IPS DF 4.7 (cell line): Measurements from ENCODE around the gene SLC5A8.

Source experiments
- DNase-seq: peaks from one replicate; pipeline ENCODE4 v3.0.0-alpha.2; 2013; ENCODE audit warnings: low spot score; ENCODE audit errors: extremely low read depth

SLC5A8 gene, protein sequence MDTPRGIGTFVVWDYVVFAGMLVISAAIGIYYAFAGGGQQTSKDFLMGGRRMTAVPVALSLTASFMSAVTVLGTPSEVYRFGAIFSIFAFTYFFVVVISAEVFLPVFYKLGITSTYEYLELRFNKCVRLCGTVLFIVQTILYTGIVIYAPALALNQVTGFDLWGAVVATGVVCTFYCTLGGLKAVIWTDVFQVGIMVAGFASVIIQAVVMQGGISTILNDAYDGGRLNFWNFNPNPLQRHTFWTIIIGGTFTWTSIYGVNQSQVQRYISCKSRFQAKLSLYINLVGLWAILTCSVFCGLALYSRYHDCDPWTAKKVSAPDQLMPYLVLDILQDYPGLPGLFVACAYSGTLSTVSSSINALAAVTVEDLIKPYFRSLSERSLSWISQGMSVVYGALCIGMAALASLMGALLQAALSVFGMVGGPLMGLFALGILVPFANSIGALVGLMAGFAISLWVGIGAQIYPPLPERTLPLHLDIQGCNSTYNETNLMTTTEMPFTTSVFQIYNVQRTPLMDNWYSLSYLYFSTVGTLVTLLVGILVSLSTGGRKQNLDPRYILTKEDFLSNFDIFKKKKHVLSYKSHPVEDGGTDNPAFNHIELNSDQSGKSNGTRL

DNA sequence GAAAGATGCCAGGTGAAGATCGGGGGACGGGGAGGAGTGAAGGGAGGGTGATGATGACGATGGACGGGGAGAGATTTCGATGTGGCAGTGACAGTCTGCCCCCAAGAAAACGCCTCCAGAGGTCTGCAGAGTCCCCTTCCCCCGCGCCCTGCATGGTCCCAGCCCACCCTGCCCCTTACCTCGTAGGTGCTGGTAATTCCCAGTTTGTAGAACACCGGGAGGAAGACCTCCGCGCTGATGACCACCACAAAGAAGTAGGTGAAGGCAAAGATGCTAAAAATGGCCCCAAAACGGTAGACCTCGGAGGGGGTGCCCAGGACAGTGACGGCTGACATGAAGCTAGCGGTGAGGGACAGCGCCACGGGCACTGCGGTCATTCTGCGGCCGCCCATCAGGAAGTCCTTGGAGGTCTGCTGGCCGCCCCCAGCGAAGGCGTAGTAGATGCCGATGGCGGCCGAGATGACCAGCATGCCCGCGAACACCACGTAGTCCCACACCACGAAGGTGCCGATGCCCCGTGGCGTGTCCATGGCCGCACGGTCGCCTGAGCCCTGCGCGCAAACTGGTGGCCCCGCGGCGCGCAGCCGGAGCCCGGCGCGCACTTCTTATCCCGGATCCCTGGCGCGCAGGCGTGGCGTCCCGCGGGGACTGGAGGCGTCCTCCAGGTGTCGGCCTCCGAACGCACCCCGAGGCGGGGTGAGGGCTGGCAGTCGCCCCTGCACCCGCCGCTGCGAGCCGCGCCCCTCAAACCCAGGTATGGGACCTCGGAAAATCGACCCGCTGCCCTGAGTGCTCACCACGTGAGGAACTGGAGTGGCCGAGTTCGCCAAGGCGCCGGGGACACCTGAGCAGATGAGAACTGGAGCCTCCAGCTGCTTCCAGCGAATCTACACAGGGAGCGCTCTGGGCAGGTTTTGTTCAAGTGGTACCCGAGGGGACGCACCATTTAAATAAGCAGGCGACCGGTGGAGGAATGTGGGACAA is at the start of gene SLC5A8:
Gene SLC5A8 (minus strand): TSS at position 920 of the 984 bp plus-strand sequence. CDS start 390 bp downstream, at position 530.
- DNase-seq: no peak

DNA sequence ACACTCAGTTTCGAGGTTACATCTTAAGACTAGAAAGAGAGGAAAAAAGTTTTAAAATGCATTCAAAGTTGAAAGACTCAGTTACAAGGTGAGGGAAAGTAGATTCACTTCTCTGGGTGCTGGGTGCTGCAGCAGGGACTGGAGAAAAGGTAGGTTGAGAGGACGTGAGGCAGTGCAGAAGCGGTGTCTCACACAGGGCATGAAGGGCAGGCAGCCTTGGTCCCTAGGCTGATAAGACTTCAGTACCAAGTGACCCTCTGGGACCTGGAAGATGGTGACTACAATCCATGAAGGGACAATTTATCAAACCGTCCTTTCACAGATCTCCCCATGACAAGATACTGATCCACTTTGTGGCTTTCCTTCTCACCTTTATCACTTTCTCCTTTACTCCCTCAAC is 47.3 kb upstream of the SLC5A8 start:
- no peak for DNase-seq

DNA sequence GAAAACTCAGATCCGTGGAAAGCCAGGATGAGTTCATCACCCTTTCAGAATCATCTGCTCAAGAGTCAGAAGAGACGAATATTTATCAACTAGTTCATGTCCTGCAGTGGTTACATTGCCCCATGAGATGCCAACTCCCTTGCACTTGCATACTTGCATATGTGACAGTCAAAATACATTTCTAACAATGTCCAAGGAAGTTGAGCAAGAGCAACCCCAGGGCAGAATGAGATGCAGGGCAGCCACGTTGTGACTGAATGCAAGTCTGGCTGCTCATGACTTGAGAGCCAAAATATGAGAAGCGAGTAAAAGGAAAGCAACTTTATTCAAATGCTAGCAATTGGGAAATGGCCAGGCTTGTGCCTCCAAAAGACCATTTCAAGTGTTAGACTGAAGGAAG is 46.2 kb upstream of the SLC5A8 start:
- no peak for DNase-seq

DNA sequence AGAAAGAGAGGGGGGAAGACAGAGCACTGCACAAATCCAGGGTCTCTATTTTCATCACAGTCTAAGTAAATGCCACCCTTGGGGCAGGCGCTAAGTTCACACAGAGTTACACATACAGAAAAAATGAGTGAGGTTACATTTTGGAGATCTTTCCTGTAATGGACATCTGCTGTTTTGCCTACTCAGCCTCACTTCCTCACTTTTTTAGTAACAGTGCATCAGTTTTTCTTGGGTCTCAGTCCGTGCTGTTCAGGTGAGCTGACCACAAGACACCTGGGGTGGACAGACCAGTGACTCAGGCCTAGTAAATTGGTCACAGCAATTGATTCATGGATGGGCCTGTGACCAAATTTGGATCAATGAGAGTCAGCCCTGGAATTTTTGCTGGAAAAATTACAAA is 33.6 kb upstream of the SLC5A8 start:
- DNase-seq: no peak

DNA sequence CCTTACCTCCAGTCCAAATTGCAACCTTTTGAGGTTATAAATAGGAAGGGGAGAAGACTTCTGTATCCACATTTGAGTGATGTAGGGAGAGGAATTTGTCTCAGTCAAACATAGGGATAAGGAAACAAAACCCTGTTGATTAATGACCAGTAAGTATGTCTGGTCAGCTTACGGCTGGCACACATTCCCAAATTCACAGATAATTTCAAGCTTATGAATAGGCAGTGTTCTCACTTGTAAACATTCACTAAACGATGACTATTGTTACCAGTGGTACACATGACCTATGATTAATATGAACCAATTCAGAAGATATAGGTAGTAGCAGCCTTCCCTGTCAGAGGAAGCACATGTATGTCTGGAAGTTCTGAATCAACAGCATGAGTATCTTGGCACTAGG is 33.0 kb upstream of the SLC5A8 start:
- DNase-seq: no peak

DNA sequence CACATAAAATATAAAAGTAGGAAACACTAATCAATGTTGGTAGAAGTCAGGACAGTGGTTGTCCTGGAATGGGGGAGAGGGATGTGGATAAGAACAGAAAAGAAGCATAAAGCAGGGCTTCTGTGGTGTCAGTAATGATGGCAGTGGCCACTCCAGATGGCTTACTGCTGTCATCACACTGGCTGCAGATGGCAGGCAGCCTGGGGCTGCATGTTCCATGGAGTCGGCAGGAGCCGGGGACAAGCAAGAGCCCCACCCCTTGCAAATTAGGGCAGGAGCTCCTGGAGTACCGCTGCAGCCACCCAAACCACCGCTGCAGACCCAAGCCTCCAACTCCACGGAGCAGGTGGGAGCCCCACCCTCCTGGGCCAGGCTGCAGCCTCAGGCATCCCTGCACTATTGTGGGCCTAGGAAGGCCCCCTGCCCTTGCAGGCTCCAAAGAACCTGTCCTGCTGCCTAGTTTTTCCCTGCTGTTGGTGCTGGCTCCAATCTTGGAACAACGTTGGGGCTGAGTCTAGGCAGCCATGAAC is 28.8 kb upstream of the SLC5A8 start:
- no peak for DNase-seq

DNA sequence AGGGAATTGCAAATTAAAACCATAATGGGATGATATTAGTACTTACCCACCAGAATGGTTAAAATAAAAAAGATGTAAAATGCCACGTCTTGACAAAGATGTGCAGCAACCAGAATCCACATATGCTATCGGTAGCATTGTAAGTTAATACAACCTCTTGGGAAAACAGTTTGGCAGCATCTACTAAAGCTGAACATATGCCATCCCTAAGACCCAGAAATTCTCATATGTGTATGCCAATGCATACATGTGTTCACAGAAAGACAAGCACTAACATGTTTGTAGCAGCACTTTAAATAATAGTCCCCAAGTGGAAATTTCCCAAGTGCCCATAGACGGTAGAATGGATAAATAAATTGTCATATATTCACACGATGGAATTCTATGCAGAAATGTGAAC is 28.3 kb upstream of the SLC5A8 start:
- DNase-seq: no peak

DNA sequence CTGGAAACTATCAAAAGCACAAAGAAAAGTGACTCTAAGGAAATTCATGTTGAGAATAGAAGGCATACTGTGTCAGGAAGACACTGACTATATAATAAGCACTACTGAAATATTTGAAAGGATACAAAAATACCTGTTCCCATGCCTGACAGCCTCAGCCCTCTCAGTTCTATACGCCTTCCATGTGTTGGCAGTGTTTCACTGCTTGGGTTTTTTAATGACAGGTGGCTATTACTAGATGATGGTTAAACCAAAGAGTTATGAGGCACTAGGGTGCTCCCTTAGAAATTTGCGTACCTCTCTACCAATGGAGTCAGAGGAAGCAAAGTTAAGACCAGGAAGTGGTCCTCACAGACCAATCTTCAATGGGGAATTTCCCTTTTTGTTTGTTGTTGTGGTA is 25.6 kb upstream of the SLC5A8 start:
- no peak for DNase-seq

DNA sequence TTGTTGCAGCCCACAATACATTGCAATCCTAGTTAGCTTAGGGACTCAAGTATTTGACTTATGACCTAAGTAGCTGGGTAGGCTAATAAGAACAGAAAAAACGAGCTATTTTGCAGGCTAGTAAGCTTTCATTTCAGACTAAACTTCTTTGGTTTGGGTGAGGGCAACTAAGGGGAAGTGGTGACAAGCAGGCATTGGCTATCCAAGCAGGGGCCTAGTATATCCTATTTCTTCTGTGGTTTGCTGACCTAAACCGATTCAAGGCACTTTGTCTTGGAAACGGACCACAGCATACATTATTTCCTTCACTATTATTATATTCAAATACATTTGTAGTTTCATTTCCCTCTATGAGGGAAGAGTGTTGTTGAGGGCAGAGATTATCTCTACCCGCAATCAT is 21.6 kb upstream of the SLC5A8 start:
- no peak for DNase-seq

DNA sequence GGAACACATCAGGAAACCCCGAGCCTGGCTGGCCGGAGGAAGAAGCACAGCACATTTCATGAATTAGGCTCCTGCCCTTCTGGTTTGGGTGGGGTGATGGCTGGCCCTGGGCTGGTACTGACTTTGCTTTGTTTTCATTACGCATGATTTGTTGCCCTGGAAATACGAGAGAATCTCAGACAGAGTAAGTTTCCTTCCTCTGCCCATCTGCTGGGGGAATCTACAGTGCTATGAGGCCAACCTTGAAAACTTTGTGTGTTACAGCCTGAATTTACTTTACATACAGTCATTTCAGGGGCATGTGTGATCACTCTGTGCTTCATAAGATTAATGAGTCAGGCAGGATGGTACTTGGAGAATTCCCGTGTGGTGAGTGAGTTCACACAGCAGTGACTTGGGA is 20.5 kb upstream of the SLC5A8 start:
- no peak for DNase-seq

DNA sequence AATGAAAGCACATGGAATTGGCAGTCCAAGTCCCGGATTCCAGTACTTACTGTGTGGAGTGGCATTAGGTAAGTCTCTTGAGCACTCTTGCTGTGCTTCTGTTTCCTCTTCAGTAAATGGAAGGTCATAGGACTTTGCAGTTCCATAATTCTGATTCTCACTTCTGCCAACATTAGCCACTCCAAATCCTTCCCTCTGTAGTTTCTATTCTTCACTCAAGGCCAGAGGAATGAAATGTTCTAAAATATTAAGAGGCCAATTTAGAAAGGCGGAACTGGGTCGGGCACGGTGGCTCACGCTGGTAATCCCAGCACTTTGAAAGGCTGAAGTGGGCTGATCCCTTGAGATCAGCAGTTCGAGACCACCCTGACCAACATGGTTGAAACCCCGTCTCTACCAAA is 19.8 kb upstream of the SLC5A8 start:
- DNase-seq: no peak

DNA sequence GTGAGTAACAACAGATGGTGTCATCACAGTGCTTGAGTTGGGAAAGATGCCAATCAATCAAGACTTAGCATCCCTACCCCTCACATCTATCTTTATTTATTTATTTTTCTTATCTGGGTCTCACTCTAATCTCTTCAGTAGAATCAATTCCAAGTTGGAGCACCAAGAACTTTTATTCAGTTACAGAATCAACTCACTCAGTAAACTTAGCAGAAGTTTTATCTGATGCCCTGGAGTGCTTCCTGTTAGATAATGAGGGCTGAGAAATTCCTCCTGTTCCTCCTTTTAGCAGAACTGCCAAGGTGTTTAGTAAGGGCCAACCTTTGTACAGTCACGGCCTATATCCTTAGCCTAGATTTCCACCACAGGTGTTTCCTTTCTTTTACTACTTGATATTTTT is 11.3 kb upstream of the SLC5A8 start:
- DNase-seq: no peak

DNA sequence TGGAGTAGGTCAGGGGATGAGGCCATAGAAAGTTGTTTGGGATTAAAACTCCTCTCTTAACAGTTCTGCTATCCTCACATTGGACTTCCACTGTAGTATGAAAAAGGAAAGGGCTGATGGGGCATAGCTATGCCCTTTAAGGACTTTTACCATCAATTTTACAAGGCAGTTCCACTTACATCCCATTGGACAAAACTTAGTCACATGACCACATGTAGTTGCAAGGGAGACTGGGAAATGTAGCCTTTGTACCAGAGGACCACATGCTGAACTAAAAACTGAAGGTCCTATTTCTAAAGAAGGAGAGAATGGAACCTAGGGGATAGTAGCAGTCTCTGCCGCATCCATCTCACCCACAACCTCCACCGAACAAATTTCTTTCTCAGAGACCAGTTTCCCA is 6.8 kb upstream of the SLC5A8 start:
- DNase-seq: no peak

DNA sequence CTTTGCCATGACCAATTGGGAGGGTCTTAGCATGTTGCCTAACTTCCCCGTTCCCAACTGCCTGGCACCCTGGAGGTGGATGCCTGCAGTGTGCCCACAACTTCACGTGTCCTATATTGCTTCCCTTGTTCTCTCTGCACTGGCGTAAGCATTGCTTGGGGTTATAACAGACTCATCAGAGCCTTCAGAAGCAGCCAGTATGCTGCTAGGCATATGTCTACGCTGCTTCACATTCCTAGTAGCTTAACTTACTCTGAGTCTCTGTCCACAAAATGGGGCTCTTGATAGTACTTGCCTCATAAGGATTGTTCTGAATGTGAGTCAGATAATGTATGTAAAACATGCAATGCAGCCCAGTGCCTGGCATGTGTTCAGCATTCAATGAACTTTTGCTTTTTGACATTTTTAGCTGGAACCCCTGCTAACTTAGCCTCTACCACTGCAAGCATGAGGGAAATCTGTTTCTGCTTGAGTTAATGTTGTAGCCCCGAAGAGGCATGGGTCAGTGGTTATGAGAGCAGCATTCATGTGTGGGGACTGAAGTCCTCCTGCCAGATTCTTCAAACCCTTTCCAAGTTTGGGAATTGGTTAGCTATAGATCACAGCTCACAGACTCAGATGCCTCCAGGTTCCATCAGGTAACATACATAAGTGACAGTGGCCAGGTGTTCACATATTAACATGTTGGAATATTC is 2.8 kb downstream of the SLC5A8 start:
- DNase-seq: no peak

DNA sequence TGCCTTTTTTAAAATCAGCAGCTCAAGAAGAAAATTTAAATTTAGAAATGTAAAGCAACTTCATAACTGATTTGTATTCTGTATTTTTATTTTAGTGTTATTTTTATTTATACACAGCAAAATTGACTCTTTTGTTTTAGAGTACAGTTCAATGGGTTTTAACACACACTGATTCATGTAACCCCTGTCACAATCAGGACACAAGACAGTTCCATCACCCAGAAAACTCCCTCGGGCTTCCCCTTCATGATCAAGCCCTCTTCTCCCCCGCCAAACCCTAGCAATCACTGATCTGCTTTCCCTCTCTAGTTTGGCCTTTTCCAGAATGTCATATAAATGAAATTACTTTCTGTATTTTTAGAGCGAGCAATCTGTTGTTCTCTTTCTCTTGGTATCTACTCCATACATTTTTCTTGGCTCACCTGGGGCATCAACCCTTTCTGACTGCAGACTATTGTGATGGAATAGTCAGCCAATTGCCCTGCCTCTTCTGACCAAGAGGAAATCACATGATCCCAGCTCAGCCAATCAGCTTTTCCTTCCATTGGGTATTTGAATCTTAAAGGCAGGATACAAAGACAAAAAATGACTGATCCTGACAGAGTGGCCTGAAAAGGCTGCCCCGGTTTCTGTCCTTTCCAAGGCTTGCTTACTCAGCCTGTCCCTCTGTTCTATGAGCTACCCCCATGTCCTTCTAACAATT is 5.3 kb downstream of the SLC5A8 start:
- peak; percentile 64 for DNase-seq

DNA sequence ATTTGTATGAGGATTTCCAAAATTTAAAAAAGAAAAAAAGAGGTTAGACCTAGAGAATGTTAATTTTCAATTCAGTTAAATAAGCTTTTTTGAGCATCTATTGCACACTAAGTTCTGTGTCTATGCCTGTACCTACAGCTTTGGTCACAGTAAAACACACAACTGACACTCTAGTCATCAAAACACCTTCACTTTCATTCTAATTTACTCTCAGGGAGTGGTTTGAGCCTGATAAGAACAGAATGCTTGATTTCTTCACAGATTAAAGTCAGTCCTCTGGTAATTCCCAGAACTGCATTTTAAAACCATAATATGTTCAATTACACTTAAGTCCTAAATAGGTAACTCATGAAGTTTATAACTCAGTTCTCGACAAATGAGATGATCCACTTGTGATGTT is 9.2 kb downstream of the SLC5A8 start:
- DNase-seq: no peak

DNA sequence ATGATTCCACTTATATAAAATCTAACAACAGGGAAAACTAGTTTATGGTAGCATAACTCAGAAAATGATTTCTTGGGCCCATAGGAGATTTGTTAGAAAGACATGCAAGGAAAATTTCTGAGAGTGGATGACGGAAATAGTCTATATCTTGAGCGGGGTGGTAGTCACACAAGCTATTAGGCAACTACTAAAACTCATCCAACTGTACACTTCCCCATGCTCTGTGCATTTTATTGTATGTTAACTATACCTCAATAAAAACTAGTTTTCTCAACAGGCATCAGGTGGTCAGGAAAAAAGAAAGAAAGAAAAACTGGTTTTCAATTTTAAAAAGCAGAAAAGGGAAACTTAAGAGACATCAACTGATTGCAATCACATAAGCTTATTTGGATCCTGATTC is 9.9 kb downstream of the SLC5A8 start:
- DNase-seq: no peak

DNA sequence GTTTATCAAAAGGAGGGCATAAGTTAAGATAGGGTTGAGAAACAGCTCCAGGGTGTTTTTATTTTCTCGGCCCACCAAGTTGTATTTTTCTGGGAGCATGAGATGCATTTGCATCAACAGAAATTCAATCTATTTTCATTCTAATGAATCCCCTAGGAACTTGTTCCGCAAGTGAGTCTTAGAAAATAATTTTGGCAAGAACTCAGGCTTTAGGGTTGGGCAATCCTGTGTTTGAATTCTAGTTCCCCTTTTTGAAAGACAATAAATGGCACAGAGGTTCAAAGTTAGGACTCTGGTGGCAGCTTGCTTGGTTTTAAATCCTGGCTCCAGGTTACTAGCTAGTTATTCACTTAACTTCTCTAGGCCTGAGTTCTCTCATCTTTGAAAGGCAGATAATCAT is 23.7 kb downstream of the SLC5A8 start:
- DNase-seq: no peak

DNA sequence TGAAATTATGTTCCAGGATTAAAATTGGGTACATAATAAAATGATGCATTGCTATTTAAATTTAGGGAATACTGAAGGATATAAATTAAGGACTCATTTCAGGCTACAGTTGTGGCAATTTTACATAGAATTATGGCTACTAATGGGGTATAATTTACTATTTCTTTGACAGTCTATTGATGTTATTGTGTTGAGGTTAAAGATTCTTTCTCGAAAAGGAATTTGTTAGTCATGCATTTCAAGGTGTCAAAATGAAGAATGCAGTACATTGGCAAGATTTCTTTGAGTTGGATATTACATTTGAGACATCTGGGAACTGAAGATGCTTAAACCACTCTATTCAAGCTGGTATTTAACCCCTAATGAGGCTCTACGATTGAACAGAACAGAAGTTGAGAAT is 28.3 kb downstream of the SLC5A8 start:
- no peak for DNase-seq

DNA sequence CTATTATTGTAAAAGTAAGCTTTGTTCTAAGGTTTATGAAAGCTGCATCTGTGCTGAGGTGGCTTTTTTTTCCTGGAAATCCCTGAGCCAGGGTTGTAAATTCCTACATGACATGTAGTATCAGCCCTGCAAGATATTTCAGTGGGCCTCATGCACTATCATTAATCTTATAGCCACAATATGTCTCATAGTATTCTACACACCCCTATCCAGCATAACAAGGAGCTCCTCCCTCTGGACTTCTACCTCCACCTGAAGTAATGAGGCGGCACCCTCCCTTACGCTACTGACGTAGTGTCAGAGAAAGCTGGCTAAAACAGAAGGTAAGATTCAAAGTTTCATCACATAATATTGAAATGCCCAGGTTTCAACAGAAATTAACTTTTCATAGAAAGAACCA is 35.5 kb downstream of the SLC5A8 start:
- no peak for DNase-seq
